Spinal cord (tissue), 10 donors: ENCODE measurements around the gene SLC6A19. TPM values are rescaled to one million over a fixed set of nuclear protein-coding genes. Genes with fewer than 3 reads are reported as not detected.

Experiments
- DNase-seq, 6 donors: peaks; one replicate each; pipeline versions ENCODE4 v3.0.0 to v3.0.0-alpha.2; 2013 to 2015; ENCODE audit warnings: low spot score in 6 of 6, low read depth in 4 of 6
- H3K27ac ChIP-seq: one replicate; pipeline ENCODE4 v1.5.1; 2013; ENCODE audit warnings: low read depth, low read length, control low read depth
- H3K27me3 ChIP-seq: one replicate; pipeline ENCODE4 v1.6.1; 2013; ENCODE audit warnings: low read length; ENCODE audit not compliant: control insufficient read depth, insufficient read depth
- H3K36me3 ChIP-seq: one replicate; pipeline ENCODE4 v1.6.1; 2013; ENCODE audit warnings: low read length; ENCODE audit not compliant: control insufficient read depth, insufficient read depth
- H3K4me1 ChIP-seq: one replicate; pipeline ENCODE4 v1.6.1; 2013; ENCODE audit warnings: low read length; ENCODE audit not compliant: control insufficient read depth, insufficient read depth
- H3K4me3 ChIP-seq: one replicate; pipeline ENCODE4 v1.5.1; 2013; ENCODE audit warnings: low read depth, low read length, control low read depth
- H3K9me3 ChIP-seq: one replicate; pipeline ENCODE4 v1.6.1; 2013; ENCODE audit warnings: low read length; ENCODE audit not compliant: control insufficient read depth, insufficient read depth
- WGBS: methylation state at CpG from one replicate; pipeline ENCODE4 v1.1.5; 2013; ENCODE audit warnings: missing lambda C conversion rate; ENCODE audit not compliant: insufficient coverage; 5-methylcytosine and 5-hydroxymethylcytosine counted together
- polyA plus RNA-seq, 2 donors: library from polyadenylated mRNA; unstranded; fragments of 120-200 nt; gene quantifications; one replicate each; pipeline ENCODE4 v1.2.1, GENCODE V29; 2013; ENCODE audit not compliant: insufficient read length in 2 of 2
- total RNA-seq, 2 donors: library from RNA; depleted of rRNA in 1 of 2; stranded (reverse); fragments of 120-200 nt in 1 of 2; fragments of >200 nt in 1 of 2; gene quantifications; one replicate each; pipeline versions ENCODE4 v1.2.3 to v1.2.4, GENCODE V29; 2013 to 2014
- donor health status: healthy.

SLC6A19 gene
- total and polyA plus RNA-seq, 4 donors, result 0.06 to 0.39 (median 0.16) TPM

- Histone ChIP-seq H3K4me1 (no peaks in the 10 kb centered on the region), H3K4me3 (no peak overlapping the region), H3K27ac (no peak overlapping the region), H3K9me3 (no peaks in the 10 kb centered on the region), H3K36me3 (no peaks in the 10 kb centered on the region), H3K27me3 (no peaks in the 10 kb centered on the region)
- 85% methylated on average over 38 of the region's 38 CpGs for WGBS
- no peak for DNase-seq
Observed at GRCh38 chr5:1219098-1219767, 17.8 kb downstream of the SLC6A19 start.

GRCh38 chr5:1219768-1220100 lies 18.3 kb downstream of the SLC6A19 start:
- Histone ChIP-seq H3K36me3 (no peaks in the 10 kb centered on the region), H3K9me3 (no peaks in the 10 kb centered on the region), H3K27ac (no peak overlapping the region), H3K4me1 (no peaks in the 10 kb centered on the region), H3K27me3 (no peaks in the 10 kb centered on the region), H3K4me3 (no peak overlapping the region)
- no peak for DNase-seq
- WGBS, result 85% methylated on average over 11 of the region's 11 CpGs

GRCh38 chr5:1220351-1220750 lies 19.0 kb downstream of the SLC6A19 start:
- H3K4me1 ChIP-seq, result no peaks in the 10 kb centered on the region
- H3K36me3 ChIP-seq, result no peaks in the 10 kb centered on the region
- DNase-seq, result no peak
- WGBS, result 87% methylated on average over 8 of the region's 9 CpGs
- no peak overlapping the region for H3K27ac ChIP-seq
- H3K27me3 ChIP-seq, result no peaks in the 10 kb centered on the region
- H3K9me3 ChIP-seq, result no peaks in the 10 kb centered on the region
- H3K4me3 ChIP-seq, result no peak overlapping the region

GRCh38 chr5:1220831-1221230 lies 19.4 kb downstream of the SLC6A19 start:
- 89% methylated on average over 17 of the region's 19 CpGs for WGBS
- H3K9me3 ChIP-seq, result no peaks in the 10 kb centered on the region
- H3K36me3 ChIP-seq, result no peaks in the 10 kb centered on the region
- no peak overlapping the region for H3K27ac ChIP-seq
- no peaks in the 10 kb centered on the region for H3K4me1 ChIP-seq
- no peak overlapping the region for H3K4me3 ChIP-seq
- no peak for DNase-seq
- H3K27me3 ChIP-seq, result no peaks in the 10 kb centered on the region

- WGBS, result 94% methylated on average over 9 of the region's 10 CpGs
- H3K4me3 ChIP-seq, result no peak overlapping the region
- no peaks in the 10 kb centered on the region for H3K27me3 ChIP-seq
- no peaks in the 10 kb centered on the region for H3K9me3 ChIP-seq
- H3K4me1 ChIP-seq, result no peaks in the 10 kb centered on the region
- no peaks in the 10 kb centered on the region for H3K36me3 ChIP-seq
- H3K27ac ChIP-seq, result no peak overlapping the region
- no peak for DNase-seq
Observed at GRCh38 chr5:1221721-1222120, 20.3 kb downstream of the SLC6A19 start.

GRCh38 chr5:1222147-1222546 lies 20.8 kb downstream of the SLC6A19 start:
- Histone ChIP-seq H3K27me3 (no peaks in the 10 kb centered on the region), H3K4me3 (no peak overlapping the region), H3K4me1 (no peaks in the 10 kb centered on the region), H3K9me3 (no peaks in the 10 kb centered on the region), H3K27ac (no peak overlapping the region), H3K36me3 (no peaks in the 10 kb centered on the region)
- no peak for DNase-seq
- 97% methylated on average over 9 of the region's 9 CpGs for WGBS

GRCh38 chr5:1222621-1223277 lies 21.4 kb downstream of the SLC6A19 start:
- peak in 1 of 6 donors; percentile 9 for DNase-seq
- 85% methylated on average over 24 of the region's 27 CpGs for WGBS
- Histone ChIP-seq H3K4me1 (no peaks in the 10 kb centered on the region), H3K27me3 (no peaks in the 10 kb centered on the region), H3K27ac (no peak overlapping the region), H3K4me3 (no peak overlapping the region), H3K9me3 (no peaks in the 10 kb centered on the region), H3K36me3 (no peaks in the 10 kb centered on the region)

- Histone ChIP-seq H3K4me3 (no peak overlapping the region), H3K27ac (no peak overlapping the region), H3K36me3 (no peaks in the 10 kb centered on the region), H3K4me1 (no peaks in the 10 kb centered on the region), H3K9me3 (no peaks in the 10 kb centered on the region), H3K27me3 (no peaks in the 10 kb centered on the region)
- DNase-seq, result no peak
- 88% methylated on average over 12 of the region's 12 CpGs for WGBS
Observed at GRCh38 chr5:1223278-1223670, 21.9 kb downstream of the SLC6A19 start.

GRCh38 chr5:1224631-1225030 lies 23.2 kb downstream of the SLC6A19 start:
- WGBS, result 90% methylated on average over 10 of the region's 15 CpGs
- Histone ChIP-seq H3K9me3 (no peaks in the 10 kb centered on the region), H3K27ac (no peak overlapping the region), H3K36me3 (no peaks in the 10 kb centered on the region), H3K4me1 (no peaks in the 10 kb centered on the region), H3K27me3 (no peaks in the 10 kb centered on the region), H3K4me3 (no peak overlapping the region)
- no peak for DNase-seq

- Histone ChIP-seq H3K27ac (no peak within 1 kb of the TSS), H3K27me3 (no peaks in the 10 kb centered on the region), H3K9me3 (no peaks in the 10 kb centered on the region), H3K4me3 (no peak within 1 kb of the TSS), H3K36me3 (no peaks in the 10 kb centered on the region), H3K4me1 (no peaks in the 10 kb centered on the region)
- WGBS, result 86% methylated on average over 9 of the region's 11 CpGs
- no peak for DNase-seq
Observed at GRCh38 chr5:1225081-1225480, 23.7 kb downstream of the SLC6A19 start, which contains the start of gene SLC6A18. TSS of gene SLC6A18 (plus strand) at chr5:1225381. CDS start at chr5:1225478, 97 bp downstream.
